Esophagus muscularis mucosa (tissue), 3 donors: ENCODE measurements around the gene LRRC42.

Experiments
- POLR2A ChIP-seq: fragments of 450-650 bp; IDR thresholded peaks from one replicate; pipeline ENCODE4 v1.6.1; 2017; ENCODE audit warnings: antibody characterized with exemption, moderate library complexity, mild to moderate bottlenecking, low read depth
- POLR2AphosphoS5 ChIP-seq, 2 donors: sonication (generic); formaldehyde crosslinking; IDR thresholded peaks; one replicate each; pipeline ENCODE4 v1.6.1; 2017; ENCODE audit warnings: antibody characterized with exemption in 2 of 2
- TF ChIP-seq, protein P1 (sequence below), 3 experiments: fragments of 200-600 bp in 2 of 3; fragments of 450-650 bp in 1 of 3; sonication (generic) in 2 of 3; IDR thresholded peaks; one replicate each; pipeline ENCODE4 v1.5.1; 2017 to 2019; ENCODE audit warnings: antibody characterized with exemption in 3 of 3, mild to moderate bottlenecking in 2 of 3, moderate library complexity in 1 of 3

- TF ChIP-seq POLR2A: no peak
- no peak for TF ChIP-seq POLR2AphosphoS5 (IDR thresholded peaks at IDR 0.05)
- TF ChIP-seq, protein P1, sequence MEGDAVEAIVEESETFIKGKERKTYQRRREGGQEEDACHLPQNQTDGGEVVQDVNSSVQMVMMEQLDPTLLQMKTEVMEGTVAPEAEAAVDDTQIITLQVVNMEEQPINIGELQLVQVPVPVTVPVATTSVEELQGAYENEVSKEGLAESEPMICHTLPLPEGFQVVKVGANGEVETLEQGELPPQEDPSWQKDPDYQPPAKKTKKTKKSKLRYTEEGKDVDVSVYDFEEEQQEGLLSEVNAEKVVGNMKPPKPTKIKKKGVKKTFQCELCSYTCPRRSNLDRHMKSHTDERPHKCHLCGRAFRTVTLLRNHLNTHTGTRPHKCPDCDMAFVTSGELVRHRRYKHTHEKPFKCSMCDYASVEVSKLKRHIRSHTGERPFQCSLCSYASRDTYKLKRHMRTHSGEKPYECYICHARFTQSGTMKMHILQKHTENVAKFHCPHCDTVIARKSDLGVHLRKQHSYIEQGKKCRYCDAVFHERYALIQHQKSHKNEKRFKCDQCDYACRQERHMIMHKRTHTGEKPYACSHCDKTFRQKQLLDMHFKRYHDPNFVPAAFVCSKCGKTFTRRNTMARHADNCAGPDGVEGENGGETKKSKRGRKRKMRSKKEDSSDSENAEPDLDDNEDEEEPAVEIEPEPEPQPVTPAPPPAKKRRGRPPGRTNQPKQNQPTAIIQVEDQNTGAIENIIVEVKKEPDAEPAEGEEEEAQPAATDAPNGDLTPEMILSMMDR (IDR thresholded peaks at IDR 0.05): no peak
Measured at GRCh38 chr1:53927376-53927881, 18.7 kb upstream of the LRRC42 start.
